Lower lobe of right lung (tissue), 2 donors: ENCODE measurements around the gene BTBD16. TPM values are rescaled to one million over a fixed set of nuclear protein-coding genes. Genes with fewer than 3 reads are reported as not detected.

Experiments
- ATAC-seq, 2 donors: fragments of 200-7000 bp; cut with Tn5 transposase; one replicate each; pipeline ENCODE4 v1.9.1; 2020 to 2022; ENCODE audit warnings: mild to moderate bottlenecking in 2 of 2, moderate library complexity in 2 of 2
- DNase-seq: peaks from one replicate; pipeline ENCODE4 v3.0.0-alpha.2; 2020
- H3K27ac ChIP-seq: fragments of 200-600 bp; one replicate; pipeline ENCODE4 v1.8.0; 2022
- H3K27me3 ChIP-seq: fragments of 200-600 bp; one replicate; pipeline ENCODE4 v1.8.0; 2022; ENCODE audit warnings: low read depth
- H3K36me3 ChIP-seq: fragments of 200-600 bp; one replicate; pipeline ENCODE4 v1.8.0; 2022; ENCODE audit warnings: mild to moderate bottlenecking
- H3K4me1 ChIP-seq: fragments of 200-600 bp; one replicate; pipeline ENCODE4 v1.8.0; 2022
- H3K4me3 ChIP-seq: fragments of 200-600 bp; one replicate; pipeline ENCODE4 v1.8.0; 2022; ENCODE audit warnings: mild to moderate bottlenecking
- H3K9me3 ChIP-seq: fragments of 200-600 bp; one replicate; pipeline ENCODE4 v1.8.0; 2022
- CTCF ChIP-seq: fragments of 200-600 bp; IDR thresholded peaks from one replicate; pipeline ENCODE4 v1.8.0; 2022; ENCODE audit warnings: antibody characterized with exemption, mild to moderate bottlenecking
- intact Hi-C: fragments of 100-400 bp; cut with DNase I; formaldehyde crosslinking; loops from one replicate; pipeline ENCODE4 v1.11.0; 2022
- total RNA-seq: library from RNA; stranded (reverse); fragmentation: NEBNext Ultra II Directional; extraction: Animal tissue kit (Norgen Biotek cat#: 25700); gene quantifications from one replicate; pipeline ENCODE4 v1.2.1, GENCODE V29; 2021
- donor health status: DM: no; HTN: yes; CAD: no; lungs with severe emphysema.

Gene BTBD16
- total RNA-seq, 1 donor from 2014 or later = 0.62 TPM

- peaks cover 13% of the 10 kb centered on the region for H3K4me1 ChIP-seq
- TF ChIP-seq CTCF = no peak
- no peaks in the 10 kb centered on the region for H3K27me3 ChIP-seq
- DNase-seq (no peak), ATAC-seq (no peak)
- intact Hi-C loops = no loop called here
- no peak overlapping the region for H3K27ac ChIP-seq
- H3K9me3 ChIP-seq = no peaks in the 10 kb centered on the region
- H3K36me3 ChIP-seq = no peaks in the 10 kb centered on the region
- no peak overlapping the region for H3K4me3 ChIP-seq
Observed at GRCh38 chr10:122311716-122312115, 40.6 kb downstream of the BTBD16 start.

- Histone ChIP-seq H3K4me1 (no peaks in the 10 kb centered on the region), H3K9me3 (peaks cover 7% of the 10 kb centered on the region), H3K27ac (no peak overlapping the region), H3K36me3 (no peaks in the 10 kb centered on the region), H3K4me3 (no peak overlapping the region), H3K27me3 (no peaks in the 10 kb centered on the region)
- no peak for DNase-seq
- ATAC-seq = no peak
- intact Hi-C loops = no loop called here
- no peak for TF ChIP-seq CTCF
Observed at GRCh38 chr10:122316224-122316884, 45.3 kb downstream of the BTBD16 start.

- TF ChIP-seq CTCF = no peak
- ATAC-seq = no peak
Observed at GRCh38 chr10:122321960-122322359, 50.9 kb downstream of the BTBD16 start.

GRCh38 chr10:122323189-122323588, 52.1 kb downstream of the BTBD16 start:
- Histone ChIP-seq H3K9me3 (peaks cover 7% of the 10 kb centered on the region), H3K27ac (no peak overlapping the region), H3K4me3 (no peak overlapping the region), H3K27me3 (no peaks in the 10 kb centered on the region), H3K4me1 (no peaks in the 10 kb centered on the region), H3K36me3 (no peaks in the 10 kb centered on the region)
- intact Hi-C loops = no loop called here
- DNase-seq (no peak), ATAC-seq (no peak)
- TF ChIP-seq CTCF = no peak

More at GRCh38 chr10:122321960-122322359, 50.9 kb downstream of the BTBD16 start:
- Histone ChIP-seq H3K4me3 (no peak overlapping the region), H3K36me3 (no peaks in the 10 kb centered on the region), H3K4me1 (no peaks in the 10 kb centered on the region), H3K27me3 (no peaks in the 10 kb centered on the region), H3K9me3 (peaks cover 7% of the 10 kb centered on the region), H3K27ac (no peak overlapping the region)
- intact Hi-C loops = no loop called here
- no peak for DNase-seq

- no peak for DNase-seq
Observed at GRCh38 chr10:122323941-122324675, 53.0 kb downstream of the BTBD16 start.

More at GRCh38 chr10:122323941-122324675, 53.0 kb downstream of the BTBD16 start:
- TF ChIP-seq CTCF = no peak
- Histone ChIP-seq H3K9me3 (peaks cover 7% of the 10 kb centered on the region), H3K36me3 (no peaks in the 10 kb centered on the region), H3K4me3 (no peak overlapping the region), H3K27ac (no peak overlapping the region), H3K27me3 (no peaks in the 10 kb centered on the region), H3K4me1 (no peaks in the 10 kb centered on the region)
- peak in 1 of 2 donors; percentile 17 for ATAC-seq
- intact Hi-C loops = no loop called here
